ENCODE measurements around the gene NEU1. TPM values are rescaled to one million over a fixed set of nuclear protein-coding genes. Genes with fewer than 3 reads are reported as not detected.

Gene NEU1
- total RNA-seq, 1 experiment from 2014 or later: 36.2 TPM

DNA sequence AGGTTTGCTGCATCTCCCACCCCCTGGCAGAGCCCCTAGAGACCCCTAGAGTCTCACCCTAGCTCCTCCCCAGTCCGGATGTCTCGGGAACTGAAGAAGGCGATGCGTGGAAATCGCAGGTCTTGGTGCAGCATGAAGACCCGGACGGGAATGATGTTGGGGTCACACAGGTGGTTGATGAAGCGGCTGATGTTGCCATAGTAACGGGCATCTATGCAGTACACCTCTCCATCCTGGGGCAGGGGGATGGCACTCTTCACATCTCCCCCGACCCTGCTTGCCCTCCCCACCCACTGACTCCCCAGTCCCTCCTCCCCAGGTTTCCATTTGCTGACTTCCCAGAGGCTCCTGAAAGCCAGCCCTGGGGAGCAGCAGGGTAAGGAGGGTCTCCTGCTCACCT lies 18.0 kb upstream of the NEU1 start:
- Histone ChIP-seq H2BK20ac (ENCODE audit: low read depth, low read length, poor library complexity, severe bottlenecking) (no peak overlapping the region), H2AFZ (ENCODE audit: low read length) (no peak overlapping the region), H4K20me1 (ENCODE audit: control insufficient read depth, insufficient read depth, insufficient read length) (no peaks in the 10 kb centered on the region), H4K5ac (ENCODE audit: insufficient read length, low read depth, low read length) (no peak overlapping the region), H3K79me2 (ENCODE audit: insufficient read depth, low read length) (no peaks in the 10 kb centered on the region), H3K23me2 (ENCODE audit: insufficient read length, low read depth, low read length, poor library complexity, severe bottlenecking) (no peaks in the 10 kb centered on the region), H3K23ac (ENCODE audit: insufficient read length, low read depth, low read length) (no peak overlapping the region), H2BK15ac (ENCODE audit: low read depth, low read length) (no peak overlapping the region), H2BK120ac (ENCODE audit: low read depth, low read length, poor library complexity, severe bottlenecking) (no peak overlapping the region), H3K56ac (ENCODE audit: insufficient read length, low read depth, low read length) (no peak overlapping the region), H4K8ac (replicated peaks; ENCODE audit: insufficient read length, low read depth, low read length) (no peak overlapping the region), H3K4me1 (ENCODE audit: insufficient read depth, low read length) (no peaks in the 10 kb centered on the region), H3K9me3 (ENCODE audit: control insufficient read depth, low read depth, low read length) (no peaks in the 10 kb centered on the region), H3T11ph (ENCODE audit: low read length) (no peak overlapping the region), H3K14ac (ENCODE audit: insufficient read depth, low read length) (no peak overlapping the region), H3K4ac (ENCODE audit: low read depth, low read length) (no peak overlapping the region), H3K27me3 (ENCODE audit: insufficient read depth, low read length) (no peaks in the 10 kb centered on the region), H2BK12ac (ENCODE audit: insufficient read length, low read depth, low read length) (no peak overlapping the region), H3K27ac (ENCODE audit: insufficient read length, low read depth, low read length) (no peak overlapping the region), H3K18ac (ENCODE audit: insufficient read length, low read depth, low read length) (no peak overlapping the region), H3K79me1 (ENCODE audit: insufficient read depth, low read depth, low read length, poor library complexity, severe bottlenecking) (no peaks in the 10 kb centered on the region), H3K4me2 (ENCODE audit: insufficient read depth, insufficient read length, low read length) (no peak overlapping the region), H3K9ac (ENCODE audit: extremely low read depth, insufficient read length, low read length) (no peak overlapping the region), H2AK5ac (ENCODE audit: insufficient read length, low read length) (no peak overlapping the region), H4K91ac (ENCODE audit: insufficient read length, low read depth, low read length) (no peak overlapping the region), H2BK5ac (ENCODE audit: insufficient read length, low read length) (no peak overlapping the region)
- Mint-ChIP-seq H3K9me3 (no peaks in the 10 kb centered on the region), H3K4me3 (no peak overlapping the region), H3K4me1 (peaks cover 3 to 27% of the 10 kb centered on the region in 2 experiments), H3K36me3 (ENCODE audit: insufficient read depth in 1 of 3, low read depth in 3 of 3) (peaks cover 43 to 60% (median 60%) of the 10 kb centered on the region in 3 experiments; a peak in 6 of 7 replicates), H3K27me3 (ENCODE audit: low read depth) (no peaks in the 10 kb centered on the region; the same call in 1 of the 2 replicates), H3K27ac (no peak overlapping the region; a peak in 1 of 7 replicates)
- TF ChIP-seq, protein P1, sequence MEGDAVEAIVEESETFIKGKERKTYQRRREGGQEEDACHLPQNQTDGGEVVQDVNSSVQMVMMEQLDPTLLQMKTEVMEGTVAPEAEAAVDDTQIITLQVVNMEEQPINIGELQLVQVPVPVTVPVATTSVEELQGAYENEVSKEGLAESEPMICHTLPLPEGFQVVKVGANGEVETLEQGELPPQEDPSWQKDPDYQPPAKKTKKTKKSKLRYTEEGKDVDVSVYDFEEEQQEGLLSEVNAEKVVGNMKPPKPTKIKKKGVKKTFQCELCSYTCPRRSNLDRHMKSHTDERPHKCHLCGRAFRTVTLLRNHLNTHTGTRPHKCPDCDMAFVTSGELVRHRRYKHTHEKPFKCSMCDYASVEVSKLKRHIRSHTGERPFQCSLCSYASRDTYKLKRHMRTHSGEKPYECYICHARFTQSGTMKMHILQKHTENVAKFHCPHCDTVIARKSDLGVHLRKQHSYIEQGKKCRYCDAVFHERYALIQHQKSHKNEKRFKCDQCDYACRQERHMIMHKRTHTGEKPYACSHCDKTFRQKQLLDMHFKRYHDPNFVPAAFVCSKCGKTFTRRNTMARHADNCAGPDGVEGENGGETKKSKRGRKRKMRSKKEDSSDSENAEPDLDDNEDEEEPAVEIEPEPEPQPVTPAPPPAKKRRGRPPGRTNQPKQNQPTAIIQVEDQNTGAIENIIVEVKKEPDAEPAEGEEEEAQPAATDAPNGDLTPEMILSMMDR (conservative IDR thresholded peaks at IDR 0.05): no peak
- no CpG with 5 or more reads among the region's 10 CpGs for WGBS (ENCODE audit: extremely low coverage, insufficient read length, low lambda C conversion rate)
- DNase-seq: no peak
